ENCODE data around the gene PRKAR2A. TPM values are rescaled to one million over a fixed set of nuclear protein-coding genes. Genes with fewer than 3 reads are reported as not detected.
"Not testable (repeated sequence)": the region's sequence is repeated elsewhere in the genome, so short reads cannot be mapped to it uniquely, and the experiment has no call there.

The PRKAR2A gene
- polyA plus RNA-seq, 1 of the 3 experiments (the other 2 are of a cell fraction) = 5.2 TPM

GRCh38 chr3:48782046-48782445, 65.6 kb downstream of the PRKAR2A start:
- Histone ChIP-seq H3K9ac (no peak overlapping the region), H3K4me1 (ENCODE audit: control insufficient read depth in 1 of 2, insufficient read depth in 2 of 2, low read depth in 1 of 2, low read length in 1 of 2) (no peaks in the 10 kb centered on the region), H3K4me3 (ENCODE audit: low read depth in 2 of 2, low read length in 1 of 2) (no peak overlapping the region), H3K36me3 (replicated peaks in 1 of 2; ENCODE audit: control insufficient read depth in 1 of 2, insufficient read depth in 2 of 2, low read length in 1 of 2) (peaks cover 0 to 32% of the 10 kb centered on the region in 2 experiments), H3F3A (replicated peaks; ENCODE audit: insufficient read depth) (peaks cover 15% of the 10 kb centered on the region), H3K27me3 (ENCODE audit: insufficient read depth) (no peaks in the 10 kb centered on the region), H3K79me2 (ENCODE audit: insufficient read depth) (no peaks in the 10 kb centered on the region), H3K4me2 (no peak overlapping the region), H3K27ac (ENCODE audit: low read depth in 2 of 2, low read length in 1 of 2) (no peak overlapping the region), H2AFZ (ENCODE audit: low read depth) (no peak overlapping the region), H3K9me2 (no peaks in the 10 kb centered on the region), H4K20me1 (ENCODE audit: insufficient read depth) (no peaks in the 10 kb centered on the region), H3K9me3 (no peaks in the 10 kb centered on the region)
- POLR2A ChIA-PET = no interaction called here
- TF ChIP-seq SIN3A (IDR thresholded peaks at IDR 0.05; ENCODE audit: borderline replicate concordance, low read depth, low read length) = no peak
- TF ChIP-seq ZBTB33 (IDR thresholded peaks at IDR 0.05; ENCODE audit: borderline replicate concordance, low read depth) = no peak
- TF ChIP-seq MXI1 (IDR thresholded peaks at IDR 0.05; ENCODE audit: low read depth, low read length) = no peak
- no peak for TF ChIP-seq ELF1 (IDR thresholded peaks at IDR 0.05)
- TF ChIP-seq NRF1 (IDR thresholded peaks at IDR 0.05; ENCODE audit: low read depth, low read length) = no peak
- no peak for TF ChIP-seq REST (IDR thresholded peaks at IDR 0.05; ENCODE audit: low read depth, low read length)
- no peak for TF ChIP-seq NFIC (IDR thresholded peaks at IDR 0.05; ENCODE audit: borderline replicate concordance)
- no peak for TF ChIP-seq GABPA (IDR thresholded peaks at IDR 0.05; ENCODE audit: low read depth)
- no peak for TF ChIP-seq EZH2phosphoT487 (IDR thresholded peaks at IDR 0.05; ENCODE audit: borderline replicate concordance, low read depth)
- no peak for TF ChIP-seq CTCF (IDR thresholded peaks at IDR 0.05)
- TF ChIP-seq RXRA (IDR thresholded peaks at IDR 0.05; ENCODE audit: borderline replicate concordance, low read depth) = no peak
- no peak for TF ChIP-seq FOXM1 (IDR thresholded peaks at IDR 0.05; ENCODE audit: low read depth)
- TF ChIP-seq MEF2A (IDR thresholded peaks at IDR 0.05; ENCODE audit: borderline replicate concordance, low read depth) = no peak
- no peak for TF ChIP-seq EP300 (IDR thresholded peaks at IDR 0.05; ENCODE audit: borderline replicate concordance in 1 of 2, low read depth in 1 of 2, low read length in 1 of 2)
- no peak for TF ChIP-seq JUND (IDR thresholded peaks at IDR 0.05)
- TF ChIP-seq RFX5 (IDR thresholded peaks at IDR 0.05; ENCODE audit: low read length) = no peak
- TF ChIP-seq MAX (IDR thresholded peaks at IDR 0.05; ENCODE audit: low read depth) = no peak
- TF ChIP-seq POLR2AphosphoS5 (IDR thresholded peaks at IDR 0.05; ENCODE audit: low read depth, low read length) = no peak
- TF ChIP-seq RAD21 (IDR thresholded peaks at IDR 0.05; ENCODE audit: low read length) = no peak
- CTCF ChIA-PET = interaction anchor here (1.4 kb wide), 1 partner anchor 16 kb away, joined by 3 read pairs; no protein-coding TSS in a partner anchor
- no peak for DNase-seq

GRCh38 chr3:48778565-48778964, 69.1 kb downstream of the PRKAR2A start:
- H3K4me3 ChIP-seq (ENCODE audit: low read depth in 2 of 2, low read length in 1 of 2); POLR2A ChIA-PET; H3K4me2 ChIP-seq; H3K9me2 ChIP-seq; H3K9ac ChIP-seq; DNase-seq; H2AFZ ChIP-seq (ENCODE audit: low read depth); H3K9me3 ChIP-seq; H3K4me1 ChIP-seq (ENCODE audit: control insufficient read depth in 1 of 2, insufficient read depth in 2 of 2, low read depth in 1 of 2, low read length in 1 of 2); CTCF ChIA-PET; H3K79me2 ChIP-seq (ENCODE audit: insufficient read depth); H3K27ac ChIP-seq (ENCODE audit: low read depth in 2 of 2, low read length in 1 of 2); H3K27me3 ChIP-seq (ENCODE audit: insufficient read depth); H4K20me1 ChIP-seq (ENCODE audit: insufficient read depth); H3F3A ChIP-seq (replicated peaks; ENCODE audit: insufficient read depth): not testable (repeated sequence)
- 95% methylated on average over 8 of the region's 8 CpGs for WGBS (ENCODE audit: low lambda C conversion rate)
- H3K36me3 ChIP-seq (replicated peaks in 1 of 2; ENCODE audit: control insufficient read depth in 1 of 2, insufficient read depth in 2 of 2, low read length in 1 of 2) = peaks cover 0 to 23% of the 10 kb centered on the region in 2 experiments
